CD4-positive, alpha-beta T cell (primary cell): ENCODE results near the gene AGAP1. TPM values are rescaled to one million over a fixed set of nuclear protein-coding genes. Genes with fewer than 3 reads are reported as not detected.

Experiments used
- ATAC-seq: fragments of 200-7000 bp; cut with Tn5 transposase; one replicate; pipeline ENCODE4 v1.10.0; 2022; ENCODE audit warnings: mild to moderate bottlenecking; ENCODE audit not compliant: poor library complexity
- CTCF ChIA-PET: fragments of 350-600 bp; sonication (Branson Sonifier 250); formaldehyde crosslinking; loops from one replicate; lab custom pipeline; 2021; ENCODE audit warnings: antibody characterized with exemption, inconsistent platforms; lab: Charles Lee
- POLR2A ChIA-PET: fragments of 350-600 bp; sonication (Branson Sonifier 250); formaldehyde crosslinking; loops from one replicate; lab custom pipeline; 2021; ENCODE audit warnings: antibody characterized with exemption, inconsistent platforms; lab: Charles Lee
- DNase-seq, 14 experiments: peaks; one replicate each; pipeline ENCODE4 v3.0.0-alpha.2; 2013 to 2020; ENCODE audit warnings: mixed read lengths in 2 of 14
- H3K27ac ChIP-seq, 2 donors: one replicate each; pipeline versions ENCODE4 v1.5.1 to v1.7.0; 2013; ENCODE audit warnings: low read length in 2 of 2, low read depth in 1 of 2, mild to moderate bottlenecking in 1 of 2
- H3K27me3 ChIP-seq, 2 experiments: 1 replicate in 1 of 2; 2 replicates in 1 of 2; pipeline versions ENCODE4 v1.6.1 to v1.7.0; 2013; ENCODE audit warnings: low read length in 2 of 2, control low read depth in 1 of 2, mild to moderate bottlenecking in 1 of 2, moderate library complexity in 1 of 2; ENCODE audit not compliant: insufficient read depth in 2 of 2, control insufficient read depth in 1 of 2
- H3K36me3 ChIP-seq: one replicate; pipeline ENCODE4 v1.6.1; 2013; ENCODE audit warnings: low read length, control low read depth; ENCODE audit not compliant: insufficient read depth
- H3K4me1 ChIP-seq: one replicate; pipeline ENCODE4 v1.6.1; 2013; ENCODE audit warnings: low read length, control low read depth; ENCODE audit not compliant: insufficient read depth
- H3K4me3 ChIP-seq: one replicate; pipeline ENCODE4 v1.5.1; 2013; ENCODE audit warnings: mild to moderate bottlenecking, low read length, moderate library complexity
- H3K9me3 ChIP-seq, 2 experiments: 1 replicate in 1 of 2; 2 replicates in 1 of 2; pipeline versions ENCODE4 v1.6.1 to v1.7.0; 2013; ENCODE audit warnings: low read length in 2 of 2, mild to moderate bottlenecking in 2 of 2, control low read depth in 1 of 2, moderate library complexity in 1 of 2; ENCODE audit not compliant: control insufficient read depth in 1 of 2, insufficient read depth in 1 of 2
- H3K27ac Mint-ChIP-seq: one replicate; pipeline ENCODE4 v1.8.0; 2020; ENCODE audit warnings: mixed read lengths
- H3K27me3 Mint-ChIP-seq: one replicate; pipeline ENCODE4 v1.8.0; 2021; ENCODE audit warnings: mixed read lengths
- H3K36me3 Mint-ChIP-seq: one replicate; pipeline ENCODE4 v1.8.0; 2021; ENCODE audit warnings: low read depth, mixed read lengths
- H3K4me1 Mint-ChIP-seq: one replicate; pipeline ENCODE4 v1.8.0; 2021; ENCODE audit warnings: low read depth, mixed read lengths
- H3K4me3 Mint-ChIP-seq: one replicate; pipeline ENCODE4 v1.8.0; 2020; ENCODE audit warnings: mild to moderate bottlenecking, mixed read lengths
- H3K9me3 Mint-ChIP-seq: one replicate; pipeline ENCODE4 v1.8.0; 2020; ENCODE audit warnings: mixed read lengths
- CTCF ChIP-seq: fragments of 200-600 bp; IDR thresholded peaks from one replicate; pipeline ENCODE4 v1.8.0; 2022; ENCODE audit warnings: antibody characterized with exemption, mild to moderate bottlenecking
- intact Hi-C, 2 experiments: fragments of 100-400 bp; cut with DNase I in 1 of 2; cut with micrococcal nuclease in 1 of 2; formaldehyde crosslinking; loops; one replicate each; pipeline versions ENCODE4 v1.15.1 to v1.9.0; 2023 to 2025; cut with DNase I, micrococcal nuclease
- total RNA-seq, 174 experiments: library from RNA in 2 of 174; stranded (reverse) in 2 of 174; gene quantifications; one replicate each; pipeline ENCODE4 v1.2.3 and lab custom pipeline; 2021 to 2026

The AGAP1 gene
- total RNA-seq, 2 experiments from 2014 or later, result 2.6 to 3.1 TPM

GRCh38 chr2:235577404-235578330, 83.8 kb downstream of the AGAP1 start:
- no peak overlapping the region for H3K27ac ChIP-seq
- intact Hi-C loops, result no loop called here
- ChIA-PET CTCF (no interaction called here), POLR2A (no interaction called here)
- no peak overlapping the region for H3K4me3 Mint-ChIP-seq
- H3K4me1 ChIP-seq, result no peaks in the 10 kb centered on the region
- no peaks in the 10 kb centered on the region for H3K4me1 Mint-ChIP-seq
- H3K27me3 Mint-ChIP-seq, result no peaks in the 10 kb centered on the region
- TF ChIP-seq CTCF, result no peak
- no peaks in the 10 kb centered on the region for H3K36me3 ChIP-seq
- DNase-seq (no peak), ATAC-seq (no peak)
- no peak overlapping the region for H3K4me3 ChIP-seq
- H3K27me3 ChIP-seq, result peaks cover 0 to 2% of the 10 kb centered on the region in 2 experiments
- H3K27ac Mint-ChIP-seq, result no peak overlapping the region
- no peaks in the 10 kb centered on the region for H3K36me3 Mint-ChIP-seq
- H3K9me3 Mint-ChIP-seq, result no peaks in the 10 kb centered on the region
- H3K9me3 ChIP-seq, result peaks cover 0 to 4% of the 10 kb centered on the region in 2 experiments

GRCh38 chr2:235579128-235579527, 85.3 kb downstream of the AGAP1 start:
- Mint-ChIP-seq H3K36me3 (no peaks in the 10 kb centered on the region), H3K4me1 (no peaks in the 10 kb centered on the region), H3K27me3 (no peaks in the 10 kb centered on the region), H3K27ac (no peak overlapping the region), H3K4me3 (no peak overlapping the region), H3K9me3 (no peaks in the 10 kb centered on the region)
- Histone ChIP-seq H3K27ac (no peak overlapping the region), H3K9me3 (peaks cover 0 to 4% of the 10 kb centered on the region in 2 experiments), H3K27me3 (peaks cover 0 to 2% of the 10 kb centered on the region in 2 experiments), H3K36me3 (no peaks in the 10 kb centered on the region), H3K4me1 (no peaks in the 10 kb centered on the region), H3K4me3 (no peak overlapping the region)
- ChIA-PET POLR2A (no interaction called here), CTCF (no interaction called here)
- no peak for ATAC-seq
- intact Hi-C loops, result no loop called here
- DNase-seq, result no peak
- no peak for TF ChIP-seq CTCF

GRCh38 chr2:235580426-235581157, 86.7 kb downstream of the AGAP1 start:
- ChIA-PET POLR2A (no interaction called here), CTCF (no interaction called here)
- ATAC-seq (no peak), DNase-seq (no peak)
- Histone ChIP-seq H3K27ac (no peak overlapping the region), H3K4me1 (no peaks in the 10 kb centered on the region), H3K27me3 (peaks cover 0 to 2% of the 10 kb centered on the region in 2 experiments), H3K4me3 (no peak overlapping the region), H3K9me3 (peaks cover 0 to 4% of the 10 kb centered on the region in 2 experiments), H3K36me3 (no peaks in the 10 kb centered on the region)
- Mint-ChIP-seq H3K27me3 (no peaks in the 10 kb centered on the region), H3K36me3 (no peaks in the 10 kb centered on the region), H3K4me1 (no peaks in the 10 kb centered on the region), H3K9me3 (no peaks in the 10 kb centered on the region), H3K4me3 (no peak overlapping the region), H3K27ac (no peak overlapping the region)
- TF ChIP-seq CTCF, result no peak
- intact Hi-C loops, result no loop called here
